SK-N-SH (cell line): ENCODE results near the gene HS6ST3.

Source experiments
- CTCF ChIP-seq: fragments of 200-600 bp; sonication (generic); IDR thresholded peaks from 2 replicates; pipeline ENCODE4 v1.6.1; 2017; ENCODE audit warnings: antibody characterized with exemption, mild to moderate bottlenecking, moderate library complexity
- EP300 ChIP-seq, 2 experiments: IDR thresholded peaks; 2 replicates each; pipeline versions ENCODE4 v1.4.0 to v1.6.1; 2012; ENCODE audit warnings: borderline replicate concordance in 1 of 2, low read depth in 1 of 2, low read length in 1 of 2
- MAX ChIP-seq: IDR thresholded peaks from 2 replicates; pipeline ENCODE4 v1.4.0; 2012; ENCODE audit warnings: low read depth
- POLR2AphosphoS5 ChIP-seq: IDR thresholded peaks from 2 replicates; pipeline ENCODE4 v1.6.1; 2012; ENCODE audit warnings: low read depth, low read length
- RAD21 ChIP-seq: IDR thresholded peaks from 2 replicates; pipeline ENCODE4 v1.6.1; 2012; ENCODE audit warnings: mild to moderate bottlenecking, low read length
- REST ChIP-seq: IDR thresholded peaks from 2 replicates; pipeline ENCODE4 v1.6.1; 2012; ENCODE audit warnings: mild to moderate bottlenecking, low read depth, low read length, moderate library complexity
- TCF12 ChIP-seq: IDR thresholded peaks from 2 replicates; pipeline ENCODE4 v1.4.0; 2012

GRCh38 chr13:96850538-96851145 lies 760.7 kb downstream of the HS6ST3 start:
- TF ChIP-seq POLR2AphosphoS5 (no peak), CTCF (no peak), TCF12 (no peak), RAD21 (no peak), EP300 (IDR thresholded peaks at IDR 0.05; ENCODE audit: borderline replicate concordance in 1 of 2, low read depth in 1 of 2, low read length in 1 of 2) (no peak), MAX (no peak), REST (no peak)
